HG03280 (cell line): ENCODE results near the gene ZFHX3.
"Not testable (repeated sequence)": the region's sequence is repeated elsewhere in the genome, so short reads cannot be mapped to it uniquely, and the experiment has no call there.

Experiments used
- ATAC-seq: cut with Tn5 transposase; IDR thresholded peaks from one replicate; pipeline ENCODE4 v1.9.1; 2021; ENCODE audit warnings: mild to moderate bottlenecking, moderate library complexity; ENCODE audit not compliant: unreplicated experiment

The ZFHX3 gene, protein sequence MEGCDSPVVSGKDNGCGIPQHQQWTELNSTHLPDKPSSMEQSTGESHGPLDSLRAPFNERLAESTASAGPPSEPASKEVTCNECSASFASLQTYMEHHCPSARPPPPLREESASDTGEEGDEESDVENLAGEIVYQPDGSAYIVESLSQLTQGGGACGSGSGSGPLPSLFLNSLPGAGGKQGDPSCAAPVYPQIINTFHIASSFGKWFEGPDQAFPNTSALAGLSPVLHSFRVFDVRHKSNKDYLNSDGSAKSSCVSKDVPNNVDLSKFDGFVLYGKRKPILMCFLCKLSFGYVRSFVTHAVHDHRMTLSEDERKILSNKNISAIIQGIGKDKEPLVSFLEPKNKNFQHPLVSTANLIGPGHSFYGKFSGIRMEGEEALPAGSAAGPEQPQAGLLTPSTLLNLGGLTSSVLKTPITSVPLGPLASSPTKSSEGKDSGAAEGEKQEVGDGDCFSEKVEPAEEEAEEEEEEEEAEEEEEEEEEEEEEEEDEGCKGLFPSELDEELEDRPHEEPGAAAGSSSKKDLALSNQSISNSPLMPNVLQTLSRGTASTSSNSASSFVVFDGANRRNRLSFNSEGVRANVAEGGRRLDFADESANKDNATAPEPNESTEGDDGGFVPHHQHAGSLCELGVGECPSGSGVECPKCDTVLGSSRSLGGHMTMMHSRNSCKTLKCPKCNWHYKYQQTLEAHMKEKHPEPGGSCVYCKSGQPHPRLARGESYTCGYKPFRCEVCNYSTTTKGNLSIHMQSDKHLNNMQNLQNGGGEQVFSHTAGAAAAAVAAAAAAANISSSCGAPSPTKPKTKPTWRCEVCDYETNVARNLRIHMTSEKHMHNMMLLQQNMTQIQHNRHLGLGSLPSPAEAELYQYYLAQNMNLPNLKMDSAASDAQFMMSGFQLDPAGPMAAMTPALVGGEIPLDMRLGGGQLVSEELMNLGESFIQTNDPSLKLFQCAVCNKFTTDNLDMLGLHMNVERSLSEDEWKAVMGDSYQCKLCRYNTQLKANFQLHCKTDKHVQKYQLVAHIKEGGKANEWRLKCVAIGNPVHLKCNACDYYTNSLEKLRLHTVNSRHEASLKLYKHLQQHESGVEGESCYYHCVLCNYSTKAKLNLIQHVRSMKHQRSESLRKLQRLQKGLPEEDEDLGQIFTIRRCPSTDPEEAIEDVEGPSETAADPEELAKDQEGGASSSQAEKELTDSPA (N-terminal part only)

DNA sequence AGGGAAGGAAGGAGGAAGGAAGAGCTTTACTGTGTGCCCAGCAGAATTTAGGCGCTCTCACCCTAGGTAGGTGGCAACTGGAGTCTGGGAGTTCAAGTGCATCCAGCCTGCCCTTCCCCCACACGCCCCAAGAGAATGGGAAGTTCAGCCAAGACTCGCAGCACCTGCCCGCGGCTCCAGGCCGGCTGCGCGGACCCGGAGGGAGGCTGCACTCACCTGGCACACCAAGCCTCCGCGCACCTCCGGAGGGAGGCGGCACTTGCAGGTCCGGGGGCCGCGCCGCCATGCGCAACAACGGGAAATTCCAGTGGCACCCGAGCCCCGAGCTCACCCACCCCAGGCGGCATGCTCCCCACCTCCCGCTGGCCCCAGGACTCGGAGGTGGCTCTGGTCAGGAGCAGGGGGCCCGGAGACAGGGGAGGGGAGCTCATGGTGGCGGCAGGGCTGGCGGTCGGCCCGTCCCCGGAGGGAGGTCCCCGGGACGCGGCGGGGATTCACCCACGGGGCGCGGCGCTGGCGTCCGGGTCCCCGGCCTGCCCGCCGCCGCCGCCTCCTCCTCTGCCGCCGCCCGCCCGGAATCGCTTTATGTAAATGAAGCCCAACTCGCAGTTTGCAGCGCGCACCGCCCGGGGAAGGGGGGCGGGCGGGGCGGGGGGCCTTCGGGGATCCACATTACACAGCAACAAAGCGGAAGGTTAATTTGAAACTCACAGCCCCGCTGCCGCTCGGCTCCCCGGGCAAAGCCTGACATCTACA, at the start of gene ZFHX3:
ZFHX3 (minus strand) TSS at position 593 of the 756 bp plus-strand sequence. CDS start 87,983 bp downstream, outside the sequence.
- ATAC-seq = peak; percentile 78

DNA sequence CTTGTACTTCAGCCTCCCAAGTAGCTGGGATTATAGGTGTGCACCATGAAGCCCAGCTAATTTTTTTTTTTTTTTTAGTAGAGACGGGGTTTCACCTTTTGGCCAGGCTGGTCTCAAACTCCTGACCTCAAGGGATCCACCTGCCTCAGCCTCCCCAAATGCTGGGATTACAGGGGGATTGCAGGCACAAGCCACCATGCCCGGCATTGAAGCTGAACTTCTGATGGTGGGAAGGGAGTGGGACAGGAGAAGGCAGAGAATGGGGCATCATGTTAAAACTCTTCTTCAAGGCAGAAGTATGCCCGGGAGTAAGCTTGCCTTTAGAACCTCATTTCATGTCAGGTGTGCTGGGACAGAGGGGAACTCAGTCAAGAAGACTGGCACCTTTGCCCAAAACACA, 48.6 kb upstream of the ZFHX3 start:
- no peak for ATAC-seq

DNA sequence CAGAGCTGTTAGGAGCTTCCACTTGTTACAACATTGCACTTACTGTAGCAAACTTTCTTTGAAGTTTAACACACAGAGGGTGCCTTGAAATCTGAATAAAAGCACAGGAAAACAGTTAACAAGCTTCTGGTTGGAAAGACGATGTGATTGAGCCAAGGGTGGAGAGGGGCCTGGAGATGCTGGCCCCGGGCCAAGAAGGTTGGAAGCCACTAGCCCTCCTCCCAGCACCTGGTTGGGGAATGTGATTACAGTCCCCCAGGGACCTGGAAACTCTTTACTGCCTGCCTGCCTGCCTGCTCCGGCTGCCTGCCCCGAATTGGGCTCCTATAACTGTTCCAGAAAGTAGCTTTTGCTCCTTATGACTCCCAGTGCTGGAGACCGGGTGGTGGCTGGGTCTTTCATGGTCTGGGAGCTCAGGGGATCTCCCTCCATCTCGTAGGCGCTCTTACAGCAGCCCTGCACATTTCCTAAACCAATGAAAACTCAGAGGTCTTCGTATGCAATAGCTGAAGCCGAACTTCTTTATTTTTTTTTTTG, 48.0 kb upstream of the ZFHX3 start:
- ATAC-seq = no peak

DNA sequence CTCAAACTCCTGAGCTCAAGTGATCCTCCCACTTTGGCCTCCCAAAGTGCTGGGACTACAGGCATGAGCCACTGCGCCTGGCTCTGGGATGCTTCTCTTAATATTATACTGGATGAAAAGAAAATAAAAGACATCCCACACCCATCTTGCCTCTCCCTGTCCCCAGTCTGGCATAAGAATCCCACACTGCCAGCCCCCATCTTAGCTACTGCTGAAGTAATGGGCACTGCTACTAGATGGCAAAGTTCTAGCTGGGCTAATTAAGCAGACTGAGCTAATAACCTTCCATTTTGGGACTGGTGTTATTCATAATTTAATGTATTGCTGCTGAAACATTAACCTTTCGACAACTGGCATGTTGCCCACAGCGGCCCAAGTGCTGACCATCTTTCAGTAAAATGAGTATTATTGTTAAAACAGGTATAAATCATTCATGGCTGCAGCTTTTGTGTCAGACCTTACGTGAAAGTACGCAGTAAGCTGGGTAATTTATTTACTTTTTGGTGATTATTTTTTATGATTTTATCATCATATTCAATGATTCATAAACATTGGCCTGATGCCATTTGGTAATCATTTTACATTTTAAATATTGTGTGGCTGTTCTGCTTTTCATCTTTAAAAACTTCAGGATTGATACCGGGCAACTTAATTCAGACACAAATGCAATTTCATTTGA, 47.4 kb upstream of the ZFHX3 start:
- ATAC-seq = no peak

DNA sequence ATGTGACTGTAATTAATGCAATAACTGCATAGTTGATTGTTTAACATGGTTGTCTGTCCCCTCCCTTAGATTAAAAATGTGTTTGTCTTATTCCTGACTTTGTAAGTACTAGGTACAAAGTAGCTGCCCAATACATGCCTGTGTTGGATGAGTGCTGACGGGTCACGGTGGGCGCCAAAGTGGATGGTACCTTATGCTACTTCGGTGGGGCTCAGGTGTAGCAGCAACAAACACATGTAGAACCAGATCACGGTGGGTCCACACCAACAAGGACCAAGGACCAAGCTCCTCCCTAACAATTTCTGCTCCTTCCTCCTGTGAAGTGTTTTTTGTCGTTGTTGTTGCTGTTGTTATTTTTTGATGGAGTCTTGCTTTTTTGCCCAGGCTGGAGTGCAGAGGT, 46.4 kb upstream of the ZFHX3 start:
- no peak for ATAC-seq

DNA sequence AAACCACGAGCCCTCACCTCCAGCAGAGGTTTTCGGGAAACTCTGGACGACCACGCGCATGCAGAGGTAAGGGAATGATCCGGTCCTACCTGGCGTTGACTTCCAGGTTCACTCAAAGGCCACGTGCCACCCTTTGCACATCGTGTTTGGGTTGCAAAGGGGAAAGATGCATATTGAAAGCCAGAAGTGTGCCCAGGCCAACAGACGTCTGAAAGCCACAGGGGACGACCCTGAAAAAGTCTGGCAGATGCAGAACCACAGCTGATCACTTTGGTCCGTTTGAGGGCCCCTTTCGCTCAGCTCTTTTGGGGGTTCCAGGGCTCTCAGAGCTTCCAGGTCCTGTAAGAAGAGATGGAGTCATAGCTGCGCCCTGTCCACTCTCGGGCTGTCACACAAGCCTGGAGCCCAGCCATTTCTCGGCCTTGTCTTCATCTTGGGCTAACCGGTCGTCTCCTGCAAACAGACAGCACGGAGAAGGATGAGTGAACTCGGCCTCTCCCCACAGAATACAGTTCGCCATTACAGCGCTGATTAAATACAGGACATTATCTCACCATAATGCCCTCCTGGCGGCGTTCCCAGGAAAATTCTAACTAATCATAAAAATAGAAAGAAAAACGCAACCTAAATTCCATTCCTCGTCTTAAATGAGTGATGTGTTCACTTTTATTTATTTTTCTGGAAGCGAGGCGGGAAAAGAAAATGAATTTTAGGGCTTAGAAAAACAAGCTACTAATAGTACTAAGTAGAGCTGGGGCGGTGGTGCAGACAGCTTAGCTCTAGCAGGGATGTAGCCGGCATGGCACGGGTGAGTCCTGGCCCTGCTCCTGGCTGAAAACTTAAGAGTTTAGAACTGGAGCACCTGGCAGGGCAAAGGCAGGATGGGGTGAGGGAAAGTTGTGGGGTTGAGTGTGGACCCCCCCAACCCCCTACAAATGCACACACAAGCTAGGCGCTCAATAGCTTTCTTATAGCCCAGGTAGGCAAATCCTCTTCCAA, 45.5 kb upstream of the ZFHX3 start:
- ATAC-seq = no peak

DNA sequence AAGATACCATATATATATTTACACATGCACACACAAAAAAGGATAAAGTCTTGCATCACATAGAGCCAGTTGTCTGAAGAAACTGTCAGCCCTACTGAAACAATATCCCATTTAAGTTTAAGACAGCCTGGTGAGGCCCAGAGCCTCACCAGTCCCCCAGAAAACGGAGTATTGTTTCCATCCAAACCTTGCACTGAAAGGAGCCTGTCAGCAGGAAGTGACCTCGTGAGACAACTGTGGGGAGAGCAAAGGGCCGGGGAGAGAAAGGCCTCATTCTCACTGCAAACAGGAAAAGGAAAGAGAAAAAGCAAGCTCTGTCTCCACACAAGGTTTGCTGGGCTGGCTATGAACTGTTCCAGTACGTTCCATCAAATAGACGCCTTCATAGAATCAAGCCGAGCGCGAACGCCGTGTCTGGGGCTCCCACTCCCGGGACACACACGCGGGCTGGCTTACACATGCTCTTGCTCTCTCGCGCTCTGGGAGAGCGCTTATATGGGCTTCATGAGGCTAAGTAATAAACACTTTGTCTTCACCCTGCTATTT, 44.4 kb upstream of the ZFHX3 start:
- no peak for ATAC-seq

DNA sequence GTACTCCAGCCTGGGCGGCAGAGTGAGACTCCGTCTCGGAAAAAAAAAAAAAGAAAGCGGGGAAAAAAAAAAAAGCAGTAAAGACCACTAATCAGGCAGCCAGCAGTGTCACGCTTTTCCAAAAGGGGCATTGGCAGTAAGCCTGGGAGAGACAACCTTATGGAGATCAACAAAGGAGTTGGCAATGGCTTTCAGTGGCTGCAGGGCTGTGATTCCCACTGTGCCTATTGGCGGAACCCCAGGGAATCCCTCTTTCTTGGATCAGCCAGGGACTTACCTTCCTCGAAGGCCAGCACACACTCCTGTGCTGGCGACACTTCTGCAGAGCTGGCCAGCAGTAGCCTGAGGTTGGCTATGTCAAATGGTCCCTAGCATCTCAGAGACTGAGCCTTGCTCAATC, 43.2 kb upstream of the ZFHX3 start:
- no peak for ATAC-seq

DNA sequence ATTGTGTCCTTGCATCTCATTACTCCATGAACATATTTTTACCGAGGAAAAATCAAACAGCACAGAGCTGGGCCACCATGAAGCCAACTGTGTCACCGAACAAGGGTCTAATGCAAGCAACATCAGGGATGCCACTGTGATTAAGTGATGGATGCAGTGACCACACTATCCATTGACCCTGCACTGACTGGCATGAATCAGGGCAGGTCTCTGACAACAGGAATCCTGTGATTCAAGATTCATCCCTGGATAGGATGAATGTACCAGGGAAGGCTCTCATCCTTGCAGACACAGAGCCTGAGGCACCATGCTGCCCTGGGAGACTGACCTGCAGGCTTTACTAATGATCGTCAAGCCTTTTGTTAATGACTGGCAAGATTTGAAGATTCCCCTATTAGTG, 41.5 kb upstream of the ZFHX3 start:
- no peak for ATAC-seq

DNA sequence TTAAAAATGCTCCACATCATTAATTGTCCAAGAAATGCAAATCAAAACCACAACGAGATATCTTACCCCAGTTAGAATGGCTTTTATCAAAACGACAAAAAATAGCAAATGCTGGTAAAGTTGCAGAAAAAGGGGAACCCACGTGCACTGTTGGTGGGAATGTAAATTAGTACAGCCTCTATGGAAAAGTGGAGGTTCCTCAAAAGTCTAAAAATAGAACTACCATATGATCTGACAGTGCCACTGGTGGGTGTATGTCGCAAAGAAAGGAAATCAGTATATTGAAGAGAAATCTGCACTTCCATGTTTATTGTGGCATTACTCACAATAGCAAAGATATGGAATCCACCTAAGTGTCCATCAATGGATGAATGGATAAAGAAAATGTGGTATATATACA, 38.2 kb upstream of the ZFHX3 start:
- ATAC-seq = no peak

DNA sequence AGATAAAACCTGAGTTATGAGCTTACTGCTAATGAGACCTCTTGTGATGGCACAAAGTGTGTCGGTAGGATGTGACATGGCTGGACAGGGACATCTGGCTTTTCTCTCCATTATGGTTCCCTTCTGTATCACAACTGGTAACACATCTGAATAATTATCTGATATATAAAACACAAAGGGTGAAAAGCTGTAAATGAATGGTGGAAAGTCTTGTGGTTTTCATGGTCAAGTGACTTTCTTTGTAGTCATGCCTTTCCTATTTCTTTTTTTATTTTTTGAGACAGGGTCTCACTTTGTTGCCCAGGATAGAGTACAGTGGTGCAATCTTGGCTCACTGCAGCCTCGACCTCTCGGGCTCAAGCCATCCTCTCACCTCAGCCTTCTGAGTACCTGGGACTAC, 35.3 kb upstream of the ZFHX3 start:
- ATAC-seq = no peak

DNA sequence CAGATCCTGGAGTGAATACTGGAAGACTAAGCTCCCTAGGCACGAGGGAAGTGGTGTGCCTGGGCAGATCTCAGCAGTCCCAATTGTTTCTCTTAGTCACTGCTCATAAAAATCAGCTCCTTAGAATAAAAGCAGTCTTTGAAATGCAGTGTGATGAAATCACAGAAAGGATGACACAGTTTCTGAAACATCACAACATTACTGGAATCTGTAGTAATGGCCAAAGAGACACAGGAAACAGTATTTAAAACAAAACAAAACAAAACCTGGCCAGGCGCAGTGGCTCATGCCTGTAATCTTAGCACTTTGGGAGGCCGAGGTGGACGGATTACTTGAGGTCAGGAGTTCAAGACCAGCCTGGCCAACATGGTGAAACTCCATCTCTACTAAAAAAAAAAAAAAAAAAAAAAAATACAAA, 34.7 kb upstream of the ZFHX3 start:
- ATAC-seq = not testable (repeated sequence)

DNA sequence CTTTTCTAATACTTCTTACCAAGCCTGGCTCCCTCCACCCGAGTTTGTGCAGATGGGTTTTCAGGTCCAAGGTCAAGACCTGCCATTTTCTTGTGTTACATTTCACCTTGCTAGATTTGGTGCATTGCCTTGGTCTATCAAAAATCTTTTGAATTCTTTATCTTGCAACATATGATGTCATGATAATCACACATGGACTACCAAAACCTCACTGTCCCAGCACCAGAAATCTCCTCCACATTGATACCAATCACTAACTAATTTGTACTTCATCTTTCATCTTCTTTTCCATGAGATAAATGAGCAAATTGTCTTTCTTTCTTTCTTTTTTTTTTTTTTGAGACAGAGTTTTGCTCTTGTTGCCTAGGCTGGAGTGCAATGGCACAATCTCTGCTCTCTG, 33.0 kb upstream of the ZFHX3 start:
- no peak for ATAC-seq

DNA sequence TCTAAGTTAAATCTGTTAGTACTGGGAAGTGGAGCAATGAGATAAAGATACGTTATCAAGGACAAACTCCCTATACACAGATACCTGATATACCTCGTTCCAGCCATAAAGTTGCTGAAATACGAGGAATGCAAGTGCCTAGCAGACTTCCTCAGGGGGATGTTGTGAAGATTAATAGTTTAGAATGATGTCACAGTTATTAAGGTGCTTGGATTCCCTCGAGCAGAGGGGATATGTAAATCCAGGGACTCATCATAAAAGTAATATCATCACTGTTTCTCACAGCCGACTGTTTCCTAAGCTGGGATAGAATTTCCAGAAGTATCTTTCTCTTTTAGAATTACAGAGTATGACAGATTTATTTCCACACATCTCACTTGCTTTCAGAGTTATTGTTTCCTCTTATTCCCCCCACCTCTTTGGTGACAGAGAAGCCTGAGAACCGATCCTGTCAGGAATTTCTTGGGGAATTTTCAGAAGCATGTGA, 28.4 kb upstream of the ZFHX3 start:
- ATAC-seq = no peak

DNA sequence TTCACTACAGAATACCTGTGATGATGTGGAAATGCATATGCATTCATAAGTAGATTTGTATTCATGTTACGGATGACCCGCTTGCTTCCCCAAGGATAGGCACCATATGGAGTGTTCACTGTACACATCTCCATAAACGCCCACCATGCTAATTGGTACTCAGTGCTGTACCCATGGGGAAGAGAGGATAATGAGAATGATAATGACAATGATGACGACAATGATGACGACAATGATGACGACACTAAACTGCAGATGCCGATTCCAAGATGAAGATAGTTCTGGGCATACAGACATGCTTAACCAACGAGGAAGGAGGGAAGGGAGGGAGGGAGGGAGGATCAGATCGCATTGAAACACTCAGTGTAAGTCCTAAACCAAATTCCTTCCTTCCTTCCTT, 26.5 kb upstream of the ZFHX3 start:
- no peak for ATAC-seq

DNA sequence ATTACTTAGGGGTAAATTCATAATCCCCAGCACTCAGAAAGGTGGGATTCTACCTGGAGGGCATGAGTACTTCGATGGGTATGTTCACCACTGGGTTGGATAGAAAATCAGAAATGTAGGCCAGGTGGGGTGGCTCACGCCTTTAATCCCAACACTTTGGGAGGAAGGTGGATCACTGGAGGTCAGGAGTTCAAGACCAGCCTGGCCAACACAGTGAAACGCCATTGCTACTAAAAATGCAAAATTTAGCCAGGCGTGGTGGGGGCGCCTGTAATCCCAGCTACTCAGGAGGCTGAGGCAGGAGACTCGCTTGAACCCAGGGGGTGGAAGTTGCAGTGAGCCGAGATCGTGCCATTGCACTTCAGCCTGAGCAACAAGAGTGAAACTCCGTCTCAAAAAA, 24.1 kb upstream of the ZFHX3 start:
- ATAC-seq = not testable (repeated sequence)

DNA sequence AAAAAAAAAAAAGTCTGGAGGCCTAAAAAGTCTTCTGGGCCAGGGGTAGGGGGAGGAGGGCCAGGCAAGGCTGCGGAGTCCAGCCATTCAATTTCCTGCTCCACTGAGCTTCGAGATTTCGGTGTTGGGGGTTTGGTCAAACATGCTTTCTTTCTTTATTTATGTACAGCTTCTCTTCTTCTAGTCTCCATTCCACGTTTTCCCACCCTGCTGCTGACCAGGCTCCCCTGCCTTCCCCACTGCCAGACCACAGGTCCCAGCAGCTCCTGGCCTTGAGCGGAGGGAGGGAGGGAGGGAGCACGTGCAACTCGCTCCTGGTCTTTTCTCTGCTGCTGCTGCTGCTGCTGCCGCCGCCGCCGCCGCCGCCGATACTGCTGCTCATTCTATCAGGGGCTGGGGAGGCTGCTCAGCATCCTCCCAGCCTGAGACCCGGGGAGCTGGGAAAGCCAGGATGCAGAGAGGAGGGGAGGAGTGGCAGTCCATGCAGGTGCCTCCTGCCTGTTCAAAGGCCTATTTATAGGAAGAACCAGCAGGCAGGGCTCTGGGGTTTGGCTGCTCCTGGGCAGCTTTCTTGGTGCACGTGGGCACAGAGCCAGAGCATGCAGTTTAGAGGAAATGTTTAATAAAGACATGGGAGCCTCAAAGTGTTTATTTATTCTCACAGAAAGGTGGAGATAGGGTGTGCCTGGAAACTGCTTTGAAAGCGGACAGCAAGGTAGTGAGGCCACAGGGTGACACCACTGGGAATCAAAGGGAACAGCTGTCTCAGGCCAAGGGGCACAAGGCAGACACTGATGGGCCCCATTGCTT, 23.4 kb upstream of the ZFHX3 start:
- ATAC-seq = no peak
